ENCODE results near the gene ITGB2.

DNA sequence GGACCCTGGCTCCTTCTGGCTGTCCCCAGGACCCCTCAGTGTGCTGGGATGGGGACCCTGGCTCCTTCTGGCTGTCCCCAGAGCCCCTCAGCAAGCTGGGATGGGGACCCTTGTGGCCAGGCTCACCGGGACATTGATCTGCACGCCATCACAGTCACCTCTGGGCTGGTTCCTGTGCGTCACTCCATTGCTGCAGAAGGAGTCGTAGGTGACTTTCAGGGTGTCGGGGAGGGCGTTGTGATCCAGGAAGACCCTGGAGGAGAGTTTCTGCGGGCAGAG, 27.5 kb downstream of the ITGB2 start:
- TF ChIP-seq, protein P1, sequence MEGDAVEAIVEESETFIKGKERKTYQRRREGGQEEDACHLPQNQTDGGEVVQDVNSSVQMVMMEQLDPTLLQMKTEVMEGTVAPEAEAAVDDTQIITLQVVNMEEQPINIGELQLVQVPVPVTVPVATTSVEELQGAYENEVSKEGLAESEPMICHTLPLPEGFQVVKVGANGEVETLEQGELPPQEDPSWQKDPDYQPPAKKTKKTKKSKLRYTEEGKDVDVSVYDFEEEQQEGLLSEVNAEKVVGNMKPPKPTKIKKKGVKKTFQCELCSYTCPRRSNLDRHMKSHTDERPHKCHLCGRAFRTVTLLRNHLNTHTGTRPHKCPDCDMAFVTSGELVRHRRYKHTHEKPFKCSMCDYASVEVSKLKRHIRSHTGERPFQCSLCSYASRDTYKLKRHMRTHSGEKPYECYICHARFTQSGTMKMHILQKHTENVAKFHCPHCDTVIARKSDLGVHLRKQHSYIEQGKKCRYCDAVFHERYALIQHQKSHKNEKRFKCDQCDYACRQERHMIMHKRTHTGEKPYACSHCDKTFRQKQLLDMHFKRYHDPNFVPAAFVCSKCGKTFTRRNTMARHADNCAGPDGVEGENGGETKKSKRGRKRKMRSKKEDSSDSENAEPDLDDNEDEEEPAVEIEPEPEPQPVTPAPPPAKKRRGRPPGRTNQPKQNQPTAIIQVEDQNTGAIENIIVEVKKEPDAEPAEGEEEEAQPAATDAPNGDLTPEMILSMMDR (conservative IDR thresholded peaks at IDR 0.05 in 1 of 2, IDR thresholded peaks at IDR 0.05 in 1 of 2; ENCODE audit: low read depth in 1 of 2, low read length in 2 of 2) = no peak
- no peak for TF ChIP-seq EZH2 (IDR thresholded peaks at IDR 0.05; ENCODE audit: low read length, missing control alignments)

Data from fibroblast of lung (primary cell).